Ovary (tissue), 9 donors: ENCODE measurements around the gene ZNF175. TPM values are rescaled to one million over a fixed set of nuclear protein-coding genes. Genes with fewer than 3 reads are reported as not detected.

Experiments
- DNase-seq, 5 donors: peaks; one replicate each; pipeline ENCODE4 v3.0.0-alpha.2; 2019 to 2020
- H3K27ac ChIP-seq, 2 donors: fragments of 200-600 bp; one replicate each; pipeline versions ENCODE4 v1.5.1 to v1.8.0; 2019 to 2022
- H3K27me3 ChIP-seq: fragments of 200-600 bp; one replicate; pipeline ENCODE4 v1.8.0; 2022
- H3K36me3 ChIP-seq: fragments of 200-600 bp; sonication (generic); one replicate; pipeline ENCODE4 v1.5.1; 2019
- H3K4me1 ChIP-seq: one replicate; pipeline ENCODE4 v1.8.1; 2013; ENCODE audit warnings: mild to moderate bottlenecking, moderate library complexity; ENCODE audit not compliant: insufficient read depth
- H3K4me3 ChIP-seq: fragments of 200-600 bp; sonication (generic); one replicate; pipeline ENCODE4 v1.5.1; 2017
- H3K9me3 ChIP-seq, 2 donors: fragments of 200-600 bp in 1 of 2; sonication (generic) in 1 of 2; one replicate each; pipeline versions ENCODE4 v1.5.1 to v1.8.1; 2013 to 2019; ENCODE audit warnings: mild to moderate bottlenecking in 1 of 2, moderate library complexity in 1 of 2
- EP300 ChIP-seq: sonication (generic); formaldehyde crosslinking; IDR thresholded peaks from one replicate; pipeline ENCODE4 v1.6.1; 2017; ENCODE audit warnings: antibody characterized with exemption
- POLR2A ChIP-seq: fragments of 450-650 bp; IDR thresholded peaks from one replicate; pipeline ENCODE4 v1.6.1; 2017; ENCODE audit warnings: antibody characterized with exemption, mild to moderate bottlenecking, moderate library complexity
- WGBS, 3 donors: extraction: QIAGEN DNeasy Blood & Tissue Kit in 1 of 3; methylation state at CpG; one replicate each; pipeline versions ENCODE4 v1.1.5 to v1.1.7; 2013 to 2017; 5-methylcytosine and 5-hydroxymethylcytosine counted together
- intact Hi-C, 4 donors: fragments of 100-400 bp; cut with DNase I; formaldehyde crosslinking; loops; one replicate each; pipeline versions ENCODE4 v1.11.0 to v1.15.1; 2022 to 2023
- polyA plus RNA-seq, 2 donors: library from polyadenylated mRNA; stranded (reverse); fragments of 200-250 nt in 1 of 2; fragments of 350-450 nt in 1 of 2; fragmentation: Illumina TruSeq in 1 of 2; extraction: RNeasy Lipid Tissue Mini Kit (QIAGEN cat#74804) in 1 of 2; gene quantifications; one replicate each; pipeline ENCODE4 v1.2.3, GENCODE V29; 2013 to 2014
- total RNA-seq, 7 donors: library from RNA; depleted of rRNA in 2 of 7; stranded (reverse); fragments of >200 nt in 2 of 7; fragmentation: NEBNext Ultra II Directional in 3 of 7; extraction: Animal tissue kit (Norgen Biotek cat#: 25700) in 3 of 7; gene quantifications; one replicate each; pipeline versions ENCODE4 v1.1.0 to v1.2.4, GENCODE V29; 2016 to 2023
- TF ChIP-seq, protein P1 (sequence below), 3 donors: fragments of 450-650 bp in 2 of 3; fragments of 200-600 bp in 1 of 3; IDR thresholded peaks; one replicate each; pipeline versions ENCODE4 v1.5.1 to v1.8.0; 2016 to 2022; ENCODE audit warnings: antibody characterized with exemption in 3 of 3, mild to moderate bottlenecking in 1 of 3
- donor health status: DM: no; HTN: no; CAD: no; lungs with moderate emphysema.
- donor health status: DM: no; HTN: no; CAD: no.
- donor health status: Bipolar disorder and iron deficiency.
- donor health status: DM: yes; HTN: yes; CAD: no.
- donor health status: DM: no; HTN: no; CAD: no.
- donor health status: DM: yes; HTN: yes; CAD: no.

ZNF175 gene
- total and polyA plus RNA-seq, 9 donors: 4.3 to 17.3 (median 12.6) TPM

DNA sequence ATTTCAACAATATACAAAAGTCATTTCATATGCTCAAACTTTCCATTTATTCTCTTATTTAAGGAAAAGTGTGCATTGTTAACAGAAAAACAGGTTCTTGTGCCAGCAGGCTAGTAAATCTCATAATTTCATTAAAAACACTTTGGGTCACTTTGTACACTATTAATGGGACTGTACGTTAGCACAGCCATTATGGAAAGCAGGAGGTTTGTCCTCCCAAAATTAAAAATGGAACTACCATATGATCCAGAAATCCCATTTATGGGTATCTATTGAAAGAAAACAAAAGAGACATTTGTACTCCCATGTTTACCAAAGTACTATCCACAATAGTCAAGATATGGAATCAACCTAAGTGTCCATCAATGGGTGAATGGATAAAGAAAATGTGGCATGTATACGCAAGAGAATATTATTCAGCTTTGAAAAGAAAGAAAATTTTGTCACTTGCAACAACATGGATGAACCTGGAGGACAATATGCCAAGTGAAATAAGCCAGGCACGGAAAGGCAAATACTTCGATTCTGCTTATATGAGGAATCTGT, 31.2 kb upstream of the ZNF175 start:
- intact Hi-C loops: no loop called here
- Histone ChIP-seq H3K9me3 (peaks cover 0 to 3% of the 10 kb centered on the region in 2 donors), H3K27me3 (no peaks in the 10 kb centered on the region), H3K27ac (no peak overlapping the region), H3K4me1 (no peaks in the 10 kb centered on the region), H3K36me3 (no peaks in the 10 kb centered on the region), H3K4me3 (no peak overlapping the region)
- WGBS, 3 donors: 82 to 83% (median 82%) methylated on average over 4 of the region's 4 CpGs
- no peak for DNase-seq
- TF ChIP-seq EP300: no peak
- TF ChIP-seq, protein P1, sequence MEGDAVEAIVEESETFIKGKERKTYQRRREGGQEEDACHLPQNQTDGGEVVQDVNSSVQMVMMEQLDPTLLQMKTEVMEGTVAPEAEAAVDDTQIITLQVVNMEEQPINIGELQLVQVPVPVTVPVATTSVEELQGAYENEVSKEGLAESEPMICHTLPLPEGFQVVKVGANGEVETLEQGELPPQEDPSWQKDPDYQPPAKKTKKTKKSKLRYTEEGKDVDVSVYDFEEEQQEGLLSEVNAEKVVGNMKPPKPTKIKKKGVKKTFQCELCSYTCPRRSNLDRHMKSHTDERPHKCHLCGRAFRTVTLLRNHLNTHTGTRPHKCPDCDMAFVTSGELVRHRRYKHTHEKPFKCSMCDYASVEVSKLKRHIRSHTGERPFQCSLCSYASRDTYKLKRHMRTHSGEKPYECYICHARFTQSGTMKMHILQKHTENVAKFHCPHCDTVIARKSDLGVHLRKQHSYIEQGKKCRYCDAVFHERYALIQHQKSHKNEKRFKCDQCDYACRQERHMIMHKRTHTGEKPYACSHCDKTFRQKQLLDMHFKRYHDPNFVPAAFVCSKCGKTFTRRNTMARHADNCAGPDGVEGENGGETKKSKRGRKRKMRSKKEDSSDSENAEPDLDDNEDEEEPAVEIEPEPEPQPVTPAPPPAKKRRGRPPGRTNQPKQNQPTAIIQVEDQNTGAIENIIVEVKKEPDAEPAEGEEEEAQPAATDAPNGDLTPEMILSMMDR (IDR thresholded peaks at IDR 0.05): no peak
- no peak for TF ChIP-seq POLR2A

DNA sequence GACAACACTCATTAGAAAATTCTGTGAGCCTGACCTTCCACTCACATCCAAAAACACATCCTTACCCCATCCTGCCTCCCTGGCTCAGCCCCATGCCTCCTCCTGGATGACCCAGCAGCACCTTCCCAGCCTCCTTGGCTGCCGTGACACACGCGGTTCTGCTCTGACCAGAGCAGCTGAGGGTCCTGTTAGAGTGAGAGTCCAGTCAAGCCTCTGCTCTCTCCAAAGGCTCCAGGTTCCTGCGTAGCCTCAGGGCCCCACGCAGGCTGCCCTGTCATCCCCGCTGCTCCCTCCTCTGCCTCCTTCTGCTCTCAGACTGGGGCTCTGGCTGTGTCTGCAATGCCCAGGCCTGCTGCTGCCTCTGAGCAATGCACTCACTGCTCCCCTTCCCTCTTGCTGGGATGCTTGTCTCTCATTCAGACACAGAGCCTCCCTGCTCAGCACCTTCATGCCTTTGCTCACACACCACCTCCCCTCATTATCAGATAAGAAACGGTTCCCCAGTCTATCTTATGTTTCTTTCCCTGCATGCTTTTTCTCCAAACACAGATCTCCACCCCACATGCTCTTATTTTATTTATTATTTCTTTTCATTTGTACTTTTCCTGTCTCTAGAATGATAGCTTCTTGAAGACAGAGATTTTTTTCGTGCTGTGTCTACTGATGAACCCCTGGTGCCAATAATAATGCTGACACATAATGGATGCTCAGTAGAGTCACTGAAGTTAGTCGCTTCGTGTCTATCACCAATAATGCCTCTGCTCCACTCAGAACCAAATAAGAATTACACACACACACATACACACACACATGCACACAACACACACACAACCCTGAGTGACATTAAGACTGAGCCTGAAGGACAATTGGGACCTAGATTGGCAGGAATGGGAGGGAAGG, 29.4 kb upstream of the ZNF175 start:
- no peaks in the 10 kb centered on the region for H3K4me1 ChIP-seq
- intact Hi-C loops: no loop called here
- TF ChIP-seq POLR2A: no peak
- TF ChIP-seq EP300: no peak
- TF ChIP-seq, protein P1 (IDR thresholded peaks at IDR 0.05): no peak
- WGBS, 3 donors: 47 to 55% (median 48%) methylated on average over 10 of the region's 10 CpGs
- H3K27ac ChIP-seq: no peak overlapping the region
- peaks cover 0 to 3% of the 10 kb centered on the region in 2 donors for H3K9me3 ChIP-seq
- DNase-seq: no peak
- no peaks in the 10 kb centered on the region for H3K36me3 ChIP-seq
- H3K27me3 ChIP-seq: no peaks in the 10 kb centered on the region
- H3K4me3 ChIP-seq: no peak overlapping the region

DNA sequence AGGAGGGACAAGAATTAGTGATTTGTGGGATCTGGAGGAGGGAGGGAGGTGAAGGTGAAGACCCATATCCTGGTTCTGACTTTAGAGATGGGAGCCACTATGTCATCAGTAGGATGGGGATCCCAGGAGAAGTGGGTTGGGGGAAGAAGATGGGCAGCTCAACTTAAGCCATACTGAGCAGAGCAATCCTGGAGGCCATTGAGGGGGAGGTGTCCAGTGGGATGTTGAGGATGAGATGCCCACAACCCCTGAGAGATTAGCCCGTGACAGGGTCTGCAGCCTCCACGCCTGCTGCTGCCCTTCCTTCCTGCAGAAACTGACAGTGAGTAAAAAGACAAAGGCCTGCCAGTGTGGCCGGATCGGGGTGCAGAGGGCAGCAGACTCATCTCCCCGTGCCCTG, 28.4 kb upstream of the ZNF175 start:
- no peak overlapping the region for H3K27ac ChIP-seq
- H3K9me3 ChIP-seq: no peaks in the 10 kb centered on the region
- TF ChIP-seq EP300: no peak
- TF ChIP-seq POLR2A: no peak
- TF ChIP-seq, protein P1 (IDR thresholded peaks at IDR 0.05): no peak
- H3K4me1 ChIP-seq: no peaks in the 10 kb centered on the region
- intact Hi-C loops: no loop called here
- no peak overlapping the region for H3K4me3 ChIP-seq
- no peaks in the 10 kb centered on the region for H3K36me3 ChIP-seq
- H3K27me3 ChIP-seq: no peaks in the 10 kb centered on the region
- WGBS, 3 donors: 54 to 70% (median 61%) methylated on average over 5 of the region's 5 CpGs
- no peak for DNase-seq

DNA sequence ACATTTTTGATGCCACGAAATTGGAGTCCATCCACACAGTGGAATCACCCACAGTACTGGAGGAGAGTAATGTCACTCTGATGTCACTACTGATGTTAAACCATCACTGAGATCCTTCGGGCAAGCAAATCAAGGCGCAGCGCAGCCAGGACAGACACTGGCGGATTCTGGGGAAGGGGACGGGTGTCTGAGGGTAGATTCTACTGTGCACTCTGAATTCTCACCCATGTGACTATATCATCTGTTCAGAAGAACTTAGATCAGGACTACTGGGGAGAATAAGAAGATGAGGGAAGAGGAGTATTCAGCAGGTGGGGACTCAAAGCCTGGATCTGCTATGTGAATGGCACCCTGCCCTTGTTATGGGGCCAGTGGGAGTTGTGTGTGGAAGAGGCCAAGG, 27.0 kb upstream of the ZNF175 start:
- TF ChIP-seq POLR2A (no peak), EP300 (no peak)
- TF ChIP-seq, protein P1 (IDR thresholded peaks at IDR 0.05): no peak
- WGBS, 3 donors: 70 to 84% (median 77%) methylated on average over 6 of the region's 6 CpGs
- Histone ChIP-seq H3K27ac (no peak overlapping the region), H3K4me3 (no peak overlapping the region), H3K9me3 (no peaks in the 10 kb centered on the region), H3K36me3 (no peaks in the 10 kb centered on the region), H3K27me3 (no peaks in the 10 kb centered on the region), H3K4me1 (no peaks in the 10 kb centered on the region)
- intact Hi-C loops: no loop called here
- no peak for DNase-seq
